ENCODE results near the gene SENP1.

GRCh38 chr12:48045061-48045846 lies 60.6 kb downstream of the SENP1 start:
- TF ChIP-seq CTCF (conservative IDR thresholded peaks at IDR 0.05; ENCODE audit: low read length): no peak
- TF ChIP-seq EZH2phosphoT487 (IDR thresholded peaks at IDR 0.05; ENCODE audit: borderline replicate concordance): no peak

All from Loucy (cell line).